Ureter (tissue), 1 donor: ENCODE results near the gene OTOP3. TPM values are rescaled to one million over a fixed set of nuclear protein-coding genes. Genes with fewer than 3 reads are reported as not detected.
"Not testable (repeated sequence)": the region's sequence is repeated elsewhere in the genome, so short reads cannot be mapped to it uniquely, and the experiment has no call there.

Experiments used
- DNase-seq: peaks from one replicate; pipeline ENCODE4 v3.0.0-alpha.2; 2020; ENCODE audit warnings: low spot score
- total RNA-seq: library from RNA; stranded (reverse); gene quantifications from one replicate; pipeline ENCODE4 v1.2.4, GENCODE V29; 2023
- donor health status: DM: yes; HTN: yes; CAD: no.

Gene OTOP3
- not detected for total RNA-seq

GRCh38 chr17:74935585-74936469 lies at the start of gene OTOP3:
Gene OTOP3 (plus strand): TSS chr17:74935898. CDS start chr17:74935922, 24 bp downstream.
- no peak for DNase-seq

DNA sequence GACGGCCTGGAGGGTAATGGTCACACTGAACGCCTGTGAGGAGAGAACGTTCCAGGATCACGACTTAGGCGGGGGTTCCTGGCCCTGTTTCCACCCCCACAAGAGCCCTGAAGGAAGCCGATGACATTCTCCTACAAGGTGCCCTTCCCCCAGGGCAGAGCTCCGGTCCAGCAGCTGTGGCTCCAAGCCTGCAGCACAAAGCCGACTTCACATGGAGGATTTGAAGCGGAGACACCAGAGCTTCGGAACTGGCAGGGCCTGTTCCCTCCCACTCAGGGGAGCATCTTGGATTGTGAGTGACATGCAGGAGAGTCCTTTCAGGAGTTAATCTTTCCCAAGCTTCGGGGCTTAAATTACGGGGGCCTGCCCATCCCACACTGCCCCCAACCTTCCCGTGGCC lies 47.2 kb upstream of the OTOP3 start:
- DNase-seq, result no peak

DNA sequence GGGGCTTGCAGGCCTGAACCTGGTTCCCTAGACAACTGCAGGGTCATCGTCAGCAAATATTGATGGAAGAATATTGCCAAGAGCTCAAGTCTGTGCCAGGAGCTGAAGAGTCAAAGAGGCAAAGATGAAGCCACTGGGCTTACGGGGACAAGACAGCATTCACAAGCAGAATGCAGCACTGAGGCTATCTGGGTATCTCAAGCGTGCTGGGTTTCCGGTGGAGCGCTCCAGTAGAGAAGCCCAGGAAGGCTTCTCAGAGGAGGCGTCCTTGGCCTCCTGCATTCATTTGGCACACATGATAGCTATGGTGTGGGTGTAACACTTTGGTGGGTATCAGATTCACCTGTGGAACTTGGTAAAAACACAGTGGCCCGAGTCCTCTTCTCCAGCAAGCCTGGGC lies 45.1 kb upstream of the OTOP3 start:
- DNase-seq, result no peak

DNA sequence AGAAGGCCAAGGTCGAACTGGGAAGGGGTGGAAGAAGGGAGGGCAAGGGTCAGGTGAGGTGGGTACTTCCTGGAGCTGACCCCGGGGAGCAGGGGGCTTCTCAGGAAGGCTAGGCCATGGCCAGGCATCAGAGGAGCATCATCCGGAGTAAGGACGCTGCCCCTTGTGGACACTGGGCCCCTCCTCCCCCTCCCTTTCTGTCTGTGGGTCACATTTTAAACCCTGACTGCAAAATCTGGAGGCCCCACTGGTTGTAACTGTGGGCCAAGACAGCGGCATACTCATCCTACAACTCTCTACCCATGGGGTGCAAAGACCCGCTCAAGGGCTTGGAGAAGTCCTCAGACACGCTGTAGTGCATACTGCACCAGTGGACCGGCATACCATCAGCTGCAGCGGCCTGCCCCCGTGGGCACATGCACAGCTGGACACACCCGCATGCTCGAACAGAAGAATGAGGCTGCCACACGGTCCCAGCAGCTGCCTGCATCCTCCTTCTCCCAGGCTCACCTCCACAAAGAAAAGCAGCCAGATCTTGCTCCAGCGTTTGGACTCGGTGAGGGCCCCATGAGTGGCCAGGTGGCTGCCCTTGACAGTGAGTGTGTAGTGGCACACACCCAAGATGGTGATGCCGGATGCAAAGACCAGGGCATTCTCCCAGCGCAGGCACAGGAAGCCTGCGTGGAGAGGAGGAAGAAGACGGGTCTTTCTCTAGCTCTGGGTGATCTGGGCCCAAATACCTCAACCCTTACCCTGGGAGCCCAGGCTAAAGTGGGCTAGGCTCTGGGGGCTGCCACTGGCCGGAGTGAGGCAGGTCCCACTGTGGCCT lies 43.5 kb upstream of the OTOP3 start:
- no peak for DNase-seq

GRCh38 chr17:74892974-74893911 lies 42.5 kb upstream of the OTOP3 start, which contains the start of gene FADS6:
Gene FADS6 (minus strand): TSS chr17:74893633. CDS start chr17:74893595, 38 bp downstream.
- no peak for DNase-seq

DNA sequence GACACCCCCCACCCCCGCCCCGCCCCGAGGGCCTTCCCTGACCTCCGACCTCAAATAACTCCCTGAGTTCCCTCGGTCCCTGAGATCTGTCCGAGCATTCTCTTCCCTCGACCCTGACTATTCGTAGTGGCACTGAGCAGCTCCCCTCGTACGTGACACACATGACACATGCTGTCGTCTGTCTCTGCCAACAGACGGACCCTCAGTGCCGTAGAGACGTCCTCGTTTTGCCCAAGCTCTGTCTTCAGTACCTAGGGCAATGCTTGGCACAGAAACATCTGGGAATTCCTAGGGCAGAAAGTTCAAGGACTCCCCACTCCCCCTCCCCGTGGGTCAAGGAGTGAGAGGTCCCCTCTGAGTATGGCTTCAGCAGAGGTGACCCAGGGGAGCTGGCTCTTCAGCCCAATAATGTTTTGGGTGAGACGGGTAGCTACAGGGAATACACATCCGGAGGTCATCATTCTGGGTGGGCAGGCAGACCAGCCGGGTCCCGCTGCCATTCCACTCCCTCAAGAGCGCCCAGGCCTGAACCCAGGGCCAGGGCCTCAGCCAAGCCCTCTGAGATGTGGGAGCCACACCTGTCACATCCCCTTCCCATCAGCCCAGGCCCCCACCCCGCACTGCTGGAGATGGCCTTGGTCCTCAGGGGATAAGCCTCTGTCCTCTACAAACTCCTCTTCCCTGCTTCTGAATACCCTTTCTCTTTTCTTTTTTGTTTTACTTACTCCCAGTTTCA lies 41.6 kb upstream of the OTOP3 start:
- DNase-seq, result no peak

GRCh38 chr17:74898376-74898946 lies 37.2 kb upstream of the OTOP3 start:
- DNase-seq, result peak; percentile 70

DNA sequence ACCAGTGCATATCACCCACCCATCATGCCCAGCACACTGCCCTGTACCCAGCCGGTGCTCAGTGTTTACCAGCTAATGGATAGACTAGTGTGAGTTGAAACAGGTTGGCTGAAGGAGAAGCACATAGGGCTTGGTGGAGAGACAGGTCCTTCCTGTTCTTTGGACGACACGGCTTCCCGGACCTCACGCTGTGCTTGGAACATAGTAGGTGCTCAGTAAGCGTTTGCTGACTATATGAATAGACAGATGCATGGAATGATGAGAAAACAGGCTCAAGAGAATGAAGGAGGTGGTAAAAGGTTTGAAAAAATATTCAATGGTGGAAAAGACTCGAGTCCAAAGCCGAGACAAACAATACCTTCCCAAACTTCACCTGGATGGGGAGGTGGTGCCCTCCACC lies 35.5 kb upstream of the OTOP3 start:
- no peak for DNase-seq

DNA sequence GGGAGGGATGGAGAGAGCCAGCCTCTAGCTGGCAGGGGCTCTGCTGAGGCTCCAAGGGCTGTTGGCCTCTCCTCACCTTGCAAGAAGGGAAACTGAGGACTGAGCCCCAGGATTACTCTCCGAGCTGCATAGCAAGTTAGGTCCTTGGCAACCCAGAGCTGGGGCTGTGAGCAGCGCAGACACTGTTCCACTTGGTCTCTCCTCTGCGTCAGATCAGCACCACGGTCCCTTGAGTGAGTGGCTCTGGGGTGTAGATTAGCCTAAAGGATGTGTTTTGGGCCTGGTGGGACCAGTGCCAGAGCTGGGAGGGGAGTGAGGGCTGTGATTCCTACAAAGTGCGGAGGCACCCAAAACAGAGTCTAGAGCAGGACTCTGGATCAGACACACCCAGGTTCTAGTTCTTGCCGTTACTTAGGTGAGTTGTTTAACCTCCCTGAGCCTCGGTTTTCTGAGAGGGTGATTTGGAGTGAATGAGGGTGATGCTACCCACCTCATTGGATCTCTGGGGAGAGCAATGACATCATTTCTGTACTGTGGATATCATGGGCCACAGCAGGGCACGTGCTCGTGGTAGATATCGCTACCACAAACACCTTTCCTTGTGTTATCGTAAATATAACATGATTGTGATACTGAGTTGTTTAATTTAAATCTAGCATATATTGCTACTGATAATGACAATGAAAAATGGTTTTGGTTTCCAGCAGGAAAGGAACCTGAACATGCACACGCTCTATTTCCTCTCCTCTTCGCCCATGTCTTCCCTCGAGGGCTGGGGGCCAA lies 34.2 kb upstream of the OTOP3 start:
- no peak for DNase-seq

DNA sequence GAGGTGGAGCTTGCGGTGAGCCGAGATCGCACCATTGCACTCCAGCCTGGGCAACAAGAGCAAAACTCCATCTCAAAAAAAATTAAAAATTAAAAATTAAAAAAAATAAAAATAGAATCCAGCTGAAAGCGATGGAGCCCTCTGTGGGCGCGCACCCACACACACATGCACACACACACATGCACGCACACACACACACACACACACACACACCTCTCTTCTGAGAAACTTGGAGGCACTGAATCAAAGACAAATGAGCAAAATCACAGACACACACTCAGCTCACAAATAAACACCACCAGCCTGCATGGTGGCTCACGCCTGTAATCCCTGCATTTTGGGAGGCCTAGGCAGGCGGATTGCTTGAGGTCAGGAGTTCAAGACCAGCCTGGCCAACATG lies 32.7 kb upstream of the OTOP3 start:
- DNase-seq, result no peak

GRCh38 chr17:74903671-74904070 lies 32.0 kb upstream of the OTOP3 start:
- no peak for DNase-seq

DNA sequence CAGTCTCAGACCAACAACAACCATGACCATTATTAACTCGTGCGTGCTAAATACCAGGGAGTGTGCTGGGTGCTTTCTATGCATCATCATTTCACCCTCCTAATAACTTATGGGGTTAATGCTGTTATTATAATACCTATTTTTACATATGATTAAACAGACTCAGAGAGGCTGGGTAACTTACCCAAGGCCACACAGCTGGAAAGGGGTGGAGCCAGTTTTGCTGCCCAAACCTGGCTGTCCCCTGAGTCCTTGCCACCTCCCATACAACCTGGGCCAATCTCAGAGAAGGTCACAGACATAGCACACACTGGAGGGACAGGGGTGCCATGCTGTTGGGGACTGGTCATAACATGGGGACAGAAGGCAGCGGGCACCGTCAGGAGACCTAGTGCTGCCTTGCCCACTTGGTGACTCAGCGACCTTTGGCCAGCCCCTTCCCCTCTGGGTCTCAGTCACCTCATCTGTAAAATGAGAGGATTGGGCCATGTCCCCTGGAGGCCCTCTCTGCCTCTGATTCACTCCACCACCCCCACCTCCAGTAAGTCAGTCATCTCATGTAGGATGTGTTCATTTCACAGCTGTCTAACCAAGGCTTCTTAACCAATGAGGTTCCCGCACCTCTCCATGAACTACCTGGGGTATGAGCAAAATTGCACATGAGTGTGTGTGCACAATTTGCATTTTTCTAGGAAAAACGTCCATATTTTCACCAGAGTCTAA lies 30.9 kb upstream of the OTOP3 start:
- DNase-seq, result no peak

- DNase-seq, result not testable (repeated sequence)
Observed at GRCh38 chr17:74906214-74906793, 29.4 kb upstream of the OTOP3 start.

DNA sequence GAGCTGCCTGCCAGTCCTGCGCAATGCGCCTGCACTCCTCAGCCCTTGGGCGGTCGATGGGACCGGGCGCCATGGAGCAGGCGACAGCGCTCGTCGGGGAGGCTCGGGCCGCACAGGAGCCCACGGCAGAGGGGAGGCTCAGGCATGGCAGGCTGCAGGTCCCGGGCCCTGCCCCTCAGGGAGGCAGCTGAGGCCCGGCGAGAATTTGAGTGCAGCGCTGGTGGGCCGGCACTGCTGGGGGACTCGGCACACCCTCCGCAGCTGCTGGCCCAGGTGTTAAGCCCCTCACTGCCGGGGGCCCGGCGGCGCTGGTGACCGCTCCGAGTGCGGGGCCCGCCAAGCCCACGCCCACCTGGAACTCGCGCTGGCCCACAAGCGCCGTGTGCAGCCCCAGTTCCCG lies 28.7 kb upstream of the OTOP3 start:
- no peak for DNase-seq

GRCh38 chr17:74909097-74909496 lies 26.6 kb upstream of the OTOP3 start:
- DNase-seq, result not testable (repeated sequence)

GRCh38 chr17:74911423-74911822 lies 24.3 kb upstream of the OTOP3 start:
- not testable (repeated sequence) for DNase-seq

DNA sequence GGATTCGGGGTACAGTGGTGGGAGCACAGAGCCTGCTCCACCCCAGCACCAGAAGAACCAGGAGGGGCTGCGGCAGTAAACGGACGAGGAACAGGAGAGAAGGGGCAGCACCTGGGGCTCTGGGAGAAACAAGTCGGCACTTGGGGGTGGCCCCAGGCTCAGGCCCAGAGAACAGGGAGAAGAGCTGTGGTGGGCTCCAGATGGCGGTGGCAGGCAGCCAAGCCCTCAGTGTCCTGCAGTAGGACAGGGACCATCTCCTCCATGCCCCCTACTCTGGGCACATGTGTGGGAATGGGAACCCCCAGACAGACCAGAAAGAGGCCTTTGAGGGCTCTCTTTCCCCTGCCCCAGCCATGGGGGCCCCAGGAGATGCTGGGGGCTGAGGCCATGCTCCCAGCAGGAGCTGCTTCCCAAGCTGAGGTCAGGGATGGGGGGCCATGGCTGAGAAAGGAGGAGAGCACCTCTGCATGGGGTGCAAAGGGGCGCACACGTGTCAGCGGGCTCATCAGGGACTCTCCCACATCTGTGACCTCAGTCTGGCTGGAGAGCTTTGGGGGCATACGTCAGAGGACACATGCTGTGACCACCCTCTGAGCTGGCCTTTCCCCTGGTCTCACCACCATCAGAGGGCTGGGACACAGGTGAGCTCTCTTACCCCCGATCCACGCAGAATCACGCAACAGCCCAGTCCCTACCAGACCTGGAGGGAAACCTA lies 19.4 kb upstream of the OTOP3 start:
- no peak for DNase-seq

- DNase-seq, result no peak
Observed at GRCh38 chr17:74916851-74917199, 18.9 kb upstream of the OTOP3 start.
